A549 (cell line): ENCODE results near the gene RYR1. TPM values are rescaled to one million over a fixed set of nuclear protein-coding genes. Genes with fewer than 3 reads are reported as not detected.
A peak's percentile ranks its signal among the peaks of the same experiment; 100 is the strongest.

Source experiments
- ATAC-seq, 2 experiments: fragments of 200-7000 bp in 1 of 2; fragments of >200 bp in 1 of 2; cut with Nextera tagmentation in 1 of 2; cut with Tn5 transposase in 1 of 2; 3 replicates each; pipeline versions ENCODE4 v1.8.0 to v1.9.1; 2018 to 2020; ENCODE audit warnings: mild to moderate bottlenecking in 1 of 2, moderate library complexity in 1 of 2
- CTCF ChIA-PET: fragments of 300-600 bp; sonication (Branson Sonifier 250); formaldehyde crosslinking; extraction: SDS; loops from one replicate; lab custom pipeline; 2021; ENCODE audit warnings: antibody characterized with exemption, inconsistent platforms; lab: Yijun Ruan, JAX
- POLR2A ChIA-PET: fragments of 350-600 bp; formaldehyde crosslinking; extraction: SDS; loops from one replicate; lab custom pipeline; 2021; ENCODE audit warnings: antibody characterized with exemption, inconsistent platforms; lab: Yijun Ruan, JAX
- DNase-seq, 2 experiments: peaks; one replicate each; pipeline versions ENCODE4 v3.0.0 to v3.0.0-alpha.2; 2011 to 2016; ENCODE audit warnings: low read depth in 1 of 2, low spot score in 1 of 2
- FAIRE-seq: peaks from 2 replicates; lab custom pipeline; 2011; peaks lifted over from hg19 to GRCh38; lab: Jason Lieb, UNC
- H3K27ac ChIP-seq, 2 experiments: fragments of >200 bp; sonication (Bioruptor Twin); formaldehyde crosslinking; 3 replicates each; pipeline ENCODE4 v1.5.1; 2016 to 2017
- H3K4me1 ChIP-seq: fragments of >200 bp; sonication (Bioruptor Twin); formaldehyde crosslinking; 3 replicates; pipeline ENCODE4 v1.6.1; 2016
- H3K4me2 ChIP-seq: fragments of >200 bp; sonication (Bioruptor Twin); formaldehyde crosslinking; 3 replicates; pipeline ENCODE4 v1.6.1; 2016
- H3K4me3 ChIP-seq: fragments of >200 bp; sonication (Bioruptor Twin); formaldehyde crosslinking; 3 replicates; pipeline ENCODE4 v1.5.1; 2016
- H3K9me3 ChIP-seq: fragments of >200 bp; sonication (Bioruptor Twin); formaldehyde crosslinking; 3 replicates; pipeline ENCODE4 v1.6.1; 2016
- ESRRA ChIP-seq: fragments of 150-350 bp; IDR thresholded peaks from 2 replicates; pipeline ENCODE4 v1.6.1; 2014; ENCODE audit warnings: mild to moderate bottlenecking, low read length, borderline replicate concordance
- FOSB ChIP-seq: fragments of 250-450 bp; sonication (Bioruptor Pico); IDR thresholded peaks from 2 replicates; pipeline ENCODE4 v1.5.0; 2020; ENCODE audit warnings: mild to moderate bottlenecking, moderate library complexity
- HOXB5 ChIP-seq: fragments of 250-450 bp; sonication (Bioruptor Pico); IDR thresholded peaks from 2 replicates; pipeline ENCODE4 v1.5.0; 2020; ENCODE audit warnings: mild to moderate bottlenecking, moderate library complexity
- JUN ChIP-seq, 2 experiments: fragments of >200 bp; sonication (Bioruptor Twin); formaldehyde crosslinking; IDR thresholded peaks; 2 replicates in 1 of 2; 3 replicates in 1 of 2; pipeline ENCODE4 v1.6.1; 2016 to 2017
- KDM5A ChIP-seq: fragments of 200-600 bp; sonication (generic); IDR thresholded peaks from 2 replicates; pipeline ENCODE4 v1.6.1; 2016; ENCODE audit warnings: antibody characterized with exemption, mild to moderate bottlenecking
- MAZ ChIP-seq: fragments of 150-350 bp; IDR thresholded peaks from 2 replicates; pipeline ENCODE4 v1.6.1; 2014; ENCODE audit warnings: antibody characterized with exemption, low read depth, low read length, borderline replicate concordance
- MYC ChIP-seq: IDR thresholded peaks from 2 replicates; pipeline ENCODE4 v1.6.1; 2012; ENCODE audit warnings: mild to moderate bottlenecking, inconsistent platforms, low read length, improper control_type of control experiment, borderline replicate concordance
- POLR2A ChIP-seq: IDR thresholded peaks from 2 replicates; pipeline ENCODE4 v1.6.1; 2012; ENCODE audit warnings: mild to moderate bottlenecking, low read length
- RFX5 ChIP-seq: fragments of 450-650 bp; IDR thresholded peaks from 2 replicates; pipeline ENCODE4 v1.7.1; 2014; ENCODE audit warnings: antibody characterized with exemption, mild to moderate bottlenecking, moderate library complexity
- SMC3 ChIP-seq: fragments of >200 bp; sonication (Bioruptor Twin); formaldehyde crosslinking; IDR thresholded peaks from 3 replicates; pipeline ENCODE4 v1.6.1; 2018; ENCODE audit warnings: inconsistent platforms
- TP53 ChIP-seq: fragments of 250-450 bp; sonication (Bioruptor Pico); IDR thresholded peaks from 2 replicates; pipeline ENCODE4 v1.5.0; 2021; ENCODE audit warnings: mild to moderate bottlenecking, moderate library complexity
- ZNF302 ChIP-seq: fragments of 250-450 bp; sonication (Bioruptor Pico); IDR thresholded peaks from 2 replicates; pipeline ENCODE4 v1.9.0; 2021; ENCODE audit warnings: inconsistent platforms, mild to moderate bottlenecking, moderate library complexity
- WGBS: methylation state at CpG from one replicate; pipeline ENCODE4 v1.1.6; 2017; ENCODE audit errors: missing lambda C conversion rate; 5-methylcytosine and 5-hydroxymethylcytosine counted together
- polyA plus RNA-seq, 4 experiments: library from polyadenylated mRNA; depleted of rRNA in 3 of 4; stranded (reverse); fragments of >200 nt; fragmentation: RNase III in 1 of 4; extraction: RNeasy Plus Mini Kit Qiagen cat#74134 plus additional on column Dnase treatment in 1 of 4; gene quantifications; 2 replicates in 3 of 4; 3 replicates in 1 of 4; pipeline ENCODE4 v1.2.3, GENCODE V29; 2011 to 2017
- TF ChIP-seq, protein P1 (sequence below): fragments of 450-650 bp; IDR thresholded peaks from 2 replicates; pipeline ENCODE4 v1.6.1; 2014; ENCODE audit warnings: antibody characterized with exemption
- TF ChIP-seq, protein P2 (sequence below): IDR thresholded peaks from 2 replicates; pipeline ENCODE4 v1.6.1; 2012; ENCODE audit warnings: low read depth, borderline replicate concordance
- TF ChIP-seq, protein P3 (sequence below): fragments of 200-600 bp; sonication (generic); IDR thresholded peaks from 2 replicates; pipeline ENCODE4 v1.6.1; 2016; ENCODE audit warnings: antibody characterized with exemption, mild to moderate bottlenecking, moderate library complexity
- TF ChIP-seq, protein P4 (sequence below): fragments of >200 bp; sonication (Bioruptor Twin); formaldehyde crosslinking; IDR thresholded peaks from 2 replicates; pipeline ENCODE4 v1.6.1; 2016
- TF ChIP-seq, protein P5 (sequence below): fragments of >200 bp; sonication (Bioruptor Twin); formaldehyde crosslinking; IDR thresholded peaks from 3 replicates; pipeline ENCODE4 v1.5.1; 2016
- TF ChIP-seq, protein P6 (sequence below): fragments of 250-450 bp; sonication (Bioruptor Pico); IDR thresholded peaks from 2 replicates; pipeline ENCODE4 v1.5.0; 2020; ENCODE audit warnings: low read depth, mild to moderate bottlenecking, moderate library complexity

RYR1 gene
- polyA plus RNA-seq, 2 of the 4 experiments (the other 2 are of a cell fraction) = 1.4 to 3.1 TPM

DNA sequence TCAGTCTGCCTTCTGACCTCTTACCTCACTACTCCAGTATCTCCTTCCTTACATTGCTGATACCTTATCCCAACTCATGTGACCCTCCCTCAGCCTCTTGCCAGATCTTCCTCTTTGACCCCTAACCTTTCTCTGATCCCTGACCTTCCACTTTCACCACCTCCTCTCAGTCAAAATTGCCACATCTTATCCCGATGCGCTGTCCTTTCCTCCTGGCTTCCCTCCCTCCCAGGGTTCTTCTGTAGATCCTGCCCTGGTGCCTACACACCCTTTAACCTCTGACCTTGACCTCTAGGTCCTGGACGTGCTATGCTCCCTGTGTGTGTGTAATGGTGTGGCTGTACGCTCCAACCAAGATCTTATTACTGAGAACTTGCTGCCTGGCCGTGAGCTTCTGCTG lies 23.7 kb downstream of the RYR1 start:
- ChIA-PET CTCF (no interaction called here), POLR2A (no interaction called here)
- Histone ChIP-seq H3K4me2 (no peak overlapping the region), H3K4me1 (no peaks in the 10 kb centered on the region), H3K9me3 (peaks cover 6% of the 10 kb centered on the region; the same call in 1 of the 3 replicates), H3K4me3 (no peak overlapping the region), H3K27ac (no peak overlapping the region)
- ATAC-seq (no peak), DNase-seq (no peak), FAIRE-seq (peak; percentile 85)
- TF ChIP-seq, protein P1, sequence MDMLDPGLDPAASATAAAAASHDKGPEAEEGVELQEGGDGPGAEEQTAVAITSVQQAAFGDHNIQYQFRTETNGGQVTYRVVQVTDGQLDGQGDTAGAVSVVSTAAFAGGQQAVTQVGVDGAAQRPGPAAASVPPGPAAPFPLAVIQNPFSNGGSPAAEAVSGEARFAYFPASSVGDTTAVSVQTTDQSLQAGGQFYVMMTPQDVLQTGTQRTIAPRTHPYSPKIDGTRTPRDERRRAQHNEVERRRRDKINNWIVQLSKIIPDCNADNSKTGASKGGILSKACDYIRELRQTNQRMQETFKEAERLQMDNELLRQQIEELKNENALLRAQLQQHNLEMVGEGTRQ = no peak
- TF ChIP-seq FOSB (CRISPR knock-in tag) = no peak
- no peak for TF ChIP-seq MYC
- TF ChIP-seq RFX5 = no peak
- TF ChIP-seq, protein P2, sequence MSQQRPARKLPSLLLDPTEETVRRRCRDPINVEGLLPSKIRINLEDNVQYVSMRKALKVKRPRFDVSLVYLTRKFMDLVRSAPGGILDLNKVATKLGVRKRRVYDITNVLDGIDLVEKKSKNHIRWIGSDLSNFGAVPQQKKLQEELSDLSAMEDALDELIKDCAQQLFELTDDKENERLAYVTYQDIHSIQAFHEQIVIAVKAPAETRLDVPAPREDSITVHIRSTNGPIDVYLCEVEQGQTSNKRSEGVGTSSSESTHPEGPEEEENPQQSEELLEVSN = no peak
- TF ChIP-seq SMC3 = no peak
- TF ChIP-seq MAZ = no peak
- TF ChIP-seq, protein P3, sequence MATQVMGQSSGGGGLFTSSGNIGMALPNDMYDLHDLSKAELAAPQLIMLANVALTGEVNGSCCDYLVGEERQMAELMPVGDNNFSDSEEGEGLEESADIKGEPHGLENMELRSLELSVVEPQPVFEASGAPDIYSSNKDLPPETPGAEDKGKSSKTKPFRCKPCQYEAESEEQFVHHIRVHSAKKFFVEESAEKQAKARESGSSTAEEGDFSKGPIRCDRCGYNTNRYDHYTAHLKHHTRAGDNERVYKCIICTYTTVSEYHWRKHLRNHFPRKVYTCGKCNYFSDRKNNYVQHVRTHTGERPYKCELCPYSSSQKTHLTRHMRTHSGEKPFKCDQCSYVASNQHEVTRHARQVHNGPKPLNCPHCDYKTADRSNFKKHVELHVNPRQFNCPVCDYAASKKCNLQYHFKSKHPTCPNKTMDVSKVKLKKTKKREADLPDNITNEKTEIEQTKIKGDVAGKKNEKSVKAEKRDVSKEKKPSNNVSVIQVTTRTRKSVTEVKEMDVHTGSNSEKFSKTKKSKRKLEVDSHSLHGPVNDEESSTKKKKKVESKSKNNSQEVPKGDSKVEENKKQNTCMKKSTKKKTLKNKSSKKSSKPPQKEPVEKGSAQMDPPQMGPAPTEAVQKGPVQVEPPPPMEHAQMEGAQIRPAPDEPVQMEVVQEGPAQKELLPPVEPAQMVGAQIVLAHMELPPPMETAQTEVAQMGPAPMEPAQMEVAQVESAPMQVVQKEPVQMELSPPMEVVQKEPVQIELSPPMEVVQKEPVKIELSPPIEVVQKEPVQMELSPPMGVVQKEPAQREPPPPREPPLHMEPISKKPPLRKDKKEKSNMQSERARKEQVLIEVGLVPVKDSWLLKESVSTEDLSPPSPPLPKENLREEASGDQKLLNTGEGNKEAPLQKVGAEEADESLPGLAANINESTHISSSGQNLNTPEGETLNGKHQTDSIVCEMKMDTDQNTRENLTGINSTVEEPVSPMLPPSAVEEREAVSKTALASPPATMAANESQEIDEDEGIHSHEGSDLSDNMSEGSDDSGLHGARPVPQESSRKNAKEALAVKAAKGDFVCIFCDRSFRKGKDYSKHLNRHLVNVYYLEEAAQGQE = no peak
- TF ChIP-seq, protein P4, sequence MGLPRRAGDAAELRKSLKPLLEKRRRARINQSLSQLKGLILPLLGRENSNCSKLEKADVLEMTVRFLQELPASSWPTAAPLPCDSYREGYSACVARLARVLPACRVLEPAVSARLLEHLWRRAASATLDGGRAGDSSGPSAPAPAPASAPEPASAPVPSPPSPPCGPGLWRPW = no peak
- TF ChIP-seq TP53 (CRISPR knock-in tag) = no peak
- TF ChIP-seq JUN (IDR thresholded peaks at IDR 0.05) = no peak
- no peak for TF ChIP-seq ZNF302
- WGBS = 12% methylated on average over 5 of the region's 5 CpGs

DNA sequence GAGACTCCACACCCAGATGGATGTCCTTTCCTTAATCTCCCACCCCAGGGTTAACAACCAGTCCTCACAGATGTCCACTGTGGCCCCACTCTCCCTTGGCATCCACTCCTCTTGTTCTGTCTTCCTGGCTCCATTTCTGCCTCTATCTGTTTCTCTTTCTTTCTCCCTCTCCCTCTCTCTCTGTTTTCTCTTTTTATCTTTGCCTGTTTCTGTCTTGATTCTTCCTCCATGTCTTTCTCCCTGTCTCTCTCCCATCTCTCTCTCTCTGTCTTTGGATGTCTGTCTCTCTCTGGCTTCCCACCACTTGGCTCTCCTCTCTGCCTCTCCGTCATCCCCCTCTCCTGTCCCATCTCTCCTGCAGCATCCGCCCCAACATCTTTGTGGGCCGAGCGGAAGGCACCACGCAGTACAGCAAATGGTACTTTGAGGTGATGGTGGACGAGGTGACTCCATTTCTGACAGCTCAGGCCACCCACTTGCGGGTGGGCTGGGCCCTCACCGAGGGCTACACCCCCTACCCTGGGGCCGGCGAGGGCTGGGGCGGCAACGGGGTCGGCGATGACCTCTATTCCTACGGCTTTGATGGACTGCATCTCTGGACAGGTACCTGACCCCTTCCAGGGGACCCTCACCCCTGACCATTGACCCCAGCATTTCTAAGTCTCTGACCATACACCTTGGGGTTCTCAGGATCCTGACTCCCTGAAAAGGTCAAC lies 24.4 kb downstream of the RYR1 start:
- H3K4me1 ChIP-seq = no peaks in the 10 kb centered on the region
- no peak overlapping the region for H3K4me2 ChIP-seq
- WGBS = 51% methylated on average over 15 of the region's 15 CpGs
- DNase-seq (no peak), ATAC-seq (peak; percentile 6 to 21; a peak in 2 of 6 replicates), FAIRE-seq (no peak)
- TF ChIP-seq POLR2A = 0 out of 2 replicates have a peak, but pooled peaks have one; percentile 4
- no peak for TF ChIP-seq ESRRA
- TF ChIP-seq ZNF302 = no peak
- TF ChIP-seq HOXB5 (CRISPR knock-in tag) = no peak
- TF ChIP-seq, protein P5, sequence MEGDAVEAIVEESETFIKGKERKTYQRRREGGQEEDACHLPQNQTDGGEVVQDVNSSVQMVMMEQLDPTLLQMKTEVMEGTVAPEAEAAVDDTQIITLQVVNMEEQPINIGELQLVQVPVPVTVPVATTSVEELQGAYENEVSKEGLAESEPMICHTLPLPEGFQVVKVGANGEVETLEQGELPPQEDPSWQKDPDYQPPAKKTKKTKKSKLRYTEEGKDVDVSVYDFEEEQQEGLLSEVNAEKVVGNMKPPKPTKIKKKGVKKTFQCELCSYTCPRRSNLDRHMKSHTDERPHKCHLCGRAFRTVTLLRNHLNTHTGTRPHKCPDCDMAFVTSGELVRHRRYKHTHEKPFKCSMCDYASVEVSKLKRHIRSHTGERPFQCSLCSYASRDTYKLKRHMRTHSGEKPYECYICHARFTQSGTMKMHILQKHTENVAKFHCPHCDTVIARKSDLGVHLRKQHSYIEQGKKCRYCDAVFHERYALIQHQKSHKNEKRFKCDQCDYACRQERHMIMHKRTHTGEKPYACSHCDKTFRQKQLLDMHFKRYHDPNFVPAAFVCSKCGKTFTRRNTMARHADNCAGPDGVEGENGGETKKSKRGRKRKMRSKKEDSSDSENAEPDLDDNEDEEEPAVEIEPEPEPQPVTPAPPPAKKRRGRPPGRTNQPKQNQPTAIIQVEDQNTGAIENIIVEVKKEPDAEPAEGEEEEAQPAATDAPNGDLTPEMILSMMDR = no peak
- TF ChIP-seq, protein P6, sequence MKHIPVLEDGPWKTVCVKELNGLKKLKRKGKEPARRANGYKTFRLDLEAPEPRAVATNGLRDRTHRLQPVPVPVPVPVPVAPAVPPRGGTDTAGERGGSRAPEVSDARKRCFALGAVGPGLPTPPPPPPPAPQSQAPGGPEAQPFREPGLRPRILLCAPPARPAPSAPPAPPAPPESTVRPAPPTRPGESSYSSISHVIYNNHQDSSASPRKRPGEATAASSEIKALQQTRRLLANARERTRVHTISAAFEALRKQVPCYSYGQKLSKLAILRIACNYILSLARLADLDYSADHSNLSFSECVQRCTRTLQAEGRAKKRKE (CRISPR knock-in tag) = no peak
- no peak for TF ChIP-seq KDM5A
- CTCF ChIA-PET = interaction anchor here (0.6 to 1.2 kb wide), 3 partner anchors 37 to 801 kb away, joined by 3 read pairs; no protein-coding TSS in a partner anchor
- peaks cover 6% of the 10 kb centered on the region; the same call in 1 of the 3 replicates for H3K9me3 ChIP-seq
- POLR2A ChIA-PET = no interaction called here
- H3K27ac ChIP-seq = no peak overlapping the region
- no peak overlapping the region for H3K4me3 ChIP-seq
